Ishikawa (cell line): ENCODE measurements around the gene GLI3.

Experiments
- CEBPB ChIP-seq: IDR thresholded peaks from 2 replicates; pipeline ENCODE4 v1.6.1; 2012
- CREB1 ChIP-seq: IDR thresholded peaks from 2 replicates; pipeline ENCODE4 v1.6.1; 2012; ENCODE audit warnings: low read depth
- EGR1 ChIP-seq: IDR thresholded peaks from 2 replicates; pipeline ENCODE4 v1.6.1; 2012
- EP300 ChIP-seq: IDR thresholded peaks from 2 replicates; pipeline ENCODE4 v1.6.1; 2012; ENCODE audit warnings: borderline replicate concordance
- FOXM1 ChIP-seq: IDR thresholded peaks from 2 replicates; pipeline ENCODE4 v1.6.1; 2012; ENCODE audit warnings: low read depth, borderline replicate concordance
- NFIC ChIP-seq: IDR thresholded peaks from 2 replicates; pipeline ENCODE4 v1.6.1; 2012
- RAD21 ChIP-seq: IDR thresholded peaks from 2 replicates; pipeline ENCODE4 v1.6.1; 2012; ENCODE audit warnings: low read depth
- TAF1 ChIP-seq: IDR thresholded peaks from 2 replicates; pipeline ENCODE4 v1.6.1; 2012; ENCODE audit warnings: low read depth, mild to moderate bottlenecking
- TCF12 ChIP-seq: IDR thresholded peaks from 2 replicates; pipeline ENCODE4 v1.6.1; 2012; ENCODE audit warnings: low read depth
- YY1 ChIP-seq: IDR thresholded peaks from 2 replicates; pipeline ENCODE4 v1.6.1; 2012; ENCODE audit warnings: low read depth
- ZBTB7A ChIP-seq: IDR thresholded peaks from 2 replicates; pipeline ENCODE4 v1.6.1; 2012; ENCODE audit warnings: low read depth
- TF ChIP-seq, protein P1 (sequence below): IDR thresholded peaks from 2 replicates; pipeline ENCODE4 v1.6.1; 2012
- TF ChIP-seq, protein P2 (sequence below): IDR thresholded peaks from 2 replicates; pipeline ENCODE4 v1.6.1; 2012; ENCODE audit warnings: low read depth, mild to moderate bottlenecking
- TF ChIP-seq, protein P3 (sequence below): IDR thresholded peaks from 2 replicates; pipeline ENCODE4 v1.6.1; 2012

DNA sequence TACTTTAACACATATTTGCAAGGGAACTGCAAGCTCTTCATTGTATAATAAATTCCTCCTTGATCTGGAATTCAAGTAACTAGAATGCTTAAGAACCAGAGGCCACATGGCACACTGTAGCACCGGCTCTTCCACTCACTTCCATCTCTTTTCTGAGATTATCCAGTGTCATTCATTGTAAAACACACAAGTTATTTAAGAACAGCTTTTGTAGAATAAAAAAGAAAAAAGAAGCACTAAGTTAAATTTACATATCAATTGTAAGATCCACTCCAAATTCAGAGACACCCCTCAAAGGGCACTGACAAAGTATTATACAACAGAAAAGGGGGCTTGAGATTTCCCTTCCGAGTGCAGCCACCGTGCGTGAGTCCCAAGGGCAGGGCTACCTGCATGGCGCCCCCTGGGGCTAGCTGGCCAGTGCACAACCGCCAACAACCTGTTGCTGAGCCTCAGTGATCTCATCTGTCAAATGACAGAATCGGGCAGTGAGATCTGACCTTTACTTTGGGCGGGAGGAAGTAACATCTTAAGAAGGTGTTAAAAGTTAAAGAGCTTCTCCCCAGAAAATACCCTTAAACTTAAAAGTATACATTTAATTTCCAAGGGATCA is 12.5 kb downstream of the GLI3 start:
- TF ChIP-seq EP300 (no peak), EGR1 (no peak), ZBTB7A (no peak), CREB1 (no peak), FOXM1 (no peak), YY1 (no peak), RAD21 (no peak), NFIC (no peak), TAF1 (no peak), TCF12 (no peak), CEBPB (no peak)
- TF ChIP-seq, protein P1, sequence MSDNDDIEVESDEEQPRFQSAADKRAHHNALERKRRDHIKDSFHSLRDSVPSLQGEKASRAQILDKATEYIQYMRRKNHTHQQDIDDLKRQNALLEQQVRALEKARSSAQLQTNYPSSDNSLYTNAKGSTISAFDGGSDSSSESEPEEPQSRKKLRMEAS: no peak
- TF ChIP-seq, protein P2, sequence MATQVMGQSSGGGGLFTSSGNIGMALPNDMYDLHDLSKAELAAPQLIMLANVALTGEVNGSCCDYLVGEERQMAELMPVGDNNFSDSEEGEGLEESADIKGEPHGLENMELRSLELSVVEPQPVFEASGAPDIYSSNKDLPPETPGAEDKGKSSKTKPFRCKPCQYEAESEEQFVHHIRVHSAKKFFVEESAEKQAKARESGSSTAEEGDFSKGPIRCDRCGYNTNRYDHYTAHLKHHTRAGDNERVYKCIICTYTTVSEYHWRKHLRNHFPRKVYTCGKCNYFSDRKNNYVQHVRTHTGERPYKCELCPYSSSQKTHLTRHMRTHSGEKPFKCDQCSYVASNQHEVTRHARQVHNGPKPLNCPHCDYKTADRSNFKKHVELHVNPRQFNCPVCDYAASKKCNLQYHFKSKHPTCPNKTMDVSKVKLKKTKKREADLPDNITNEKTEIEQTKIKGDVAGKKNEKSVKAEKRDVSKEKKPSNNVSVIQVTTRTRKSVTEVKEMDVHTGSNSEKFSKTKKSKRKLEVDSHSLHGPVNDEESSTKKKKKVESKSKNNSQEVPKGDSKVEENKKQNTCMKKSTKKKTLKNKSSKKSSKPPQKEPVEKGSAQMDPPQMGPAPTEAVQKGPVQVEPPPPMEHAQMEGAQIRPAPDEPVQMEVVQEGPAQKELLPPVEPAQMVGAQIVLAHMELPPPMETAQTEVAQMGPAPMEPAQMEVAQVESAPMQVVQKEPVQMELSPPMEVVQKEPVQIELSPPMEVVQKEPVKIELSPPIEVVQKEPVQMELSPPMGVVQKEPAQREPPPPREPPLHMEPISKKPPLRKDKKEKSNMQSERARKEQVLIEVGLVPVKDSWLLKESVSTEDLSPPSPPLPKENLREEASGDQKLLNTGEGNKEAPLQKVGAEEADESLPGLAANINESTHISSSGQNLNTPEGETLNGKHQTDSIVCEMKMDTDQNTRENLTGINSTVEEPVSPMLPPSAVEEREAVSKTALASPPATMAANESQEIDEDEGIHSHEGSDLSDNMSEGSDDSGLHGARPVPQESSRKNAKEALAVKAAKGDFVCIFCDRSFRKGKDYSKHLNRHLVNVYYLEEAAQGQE: no peak
- TF ChIP-seq, protein P3, sequence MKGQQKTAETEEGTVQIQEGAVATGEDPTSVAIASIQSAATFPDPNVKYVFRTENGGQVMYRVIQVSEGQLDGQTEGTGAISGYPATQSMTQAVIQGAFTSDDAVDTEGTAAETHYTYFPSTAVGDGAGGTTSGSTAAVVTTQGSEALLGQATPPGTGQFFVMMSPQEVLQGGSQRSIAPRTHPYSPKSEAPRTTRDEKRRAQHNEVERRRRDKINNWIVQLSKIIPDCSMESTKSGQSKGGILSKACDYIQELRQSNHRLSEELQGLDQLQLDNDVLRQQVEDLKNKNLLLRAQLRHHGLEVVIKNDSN: no peak
